ENCODE results near the gene HTRA2. TPM values are rescaled to one million over a fixed set of nuclear protein-coding genes. Genes with fewer than 3 reads are reported as not detected.

HTRA2 gene
- total RNA-seq, 1 donor from 2014 or later, result 24.2 TPM

DNA sequence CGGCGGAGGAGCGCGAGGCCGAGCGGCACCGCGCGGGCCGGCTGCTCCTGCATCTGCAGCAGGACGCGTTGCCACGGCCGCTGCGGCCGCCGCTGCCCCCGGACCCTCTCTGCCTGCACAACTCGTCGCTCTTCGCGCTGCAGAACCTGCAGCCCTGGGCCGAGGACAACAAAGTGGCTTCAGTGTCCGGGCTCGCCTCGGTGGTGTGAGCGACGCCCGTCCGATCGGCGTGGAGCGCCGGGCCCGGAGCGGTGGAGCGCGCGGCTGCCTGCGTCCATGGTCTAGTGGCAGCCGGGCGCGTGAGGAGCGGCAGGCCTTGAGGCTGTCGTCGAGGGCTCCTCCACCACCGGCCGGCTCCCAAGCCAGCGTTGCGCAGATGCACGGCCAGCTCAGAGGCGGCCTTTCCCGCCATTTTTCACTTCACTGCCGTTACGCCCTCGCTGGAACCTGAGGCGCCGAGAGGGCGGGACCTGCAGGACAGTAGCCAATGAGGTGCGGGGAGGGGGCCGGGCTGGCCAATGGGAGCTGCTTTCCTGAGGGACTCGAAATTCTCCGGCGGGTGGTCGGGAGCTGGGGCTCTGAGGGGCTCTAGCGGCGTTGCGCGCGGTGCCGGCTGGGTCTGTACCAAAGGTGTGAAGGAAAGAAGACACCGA is 13.6 kb upstream of the HTRA2 start:
- peaks cover 76% of the 10 kb centered on the region for H3K27me3 Mint-ChIP-seq (ENCODE audit: low read depth)
- TF ChIP-seq CTCF (IDR thresholded peaks at IDR 0.05), result no peak
- no peaks in the 10 kb centered on the region for H3K9me3 Mint-ChIP-seq (ENCODE audit: low read depth)
- H3K4me3 Mint-ChIP-seq (ENCODE audit: unreplicated experiment), result peak overlapping the region; percentile 52
- H3K36me3 Mint-ChIP-seq (ENCODE audit: low read depth), result no peaks in the 10 kb centered on the region
- H3K4me1 Mint-ChIP-seq (ENCODE audit: low read depth), result peaks cover 7% of the 10 kb centered on the region
- peak; percentile 91 for DNase-seq (ENCODE audit: low spot score)
- no peak overlapping the region for H3K27ac Mint-ChIP-seq (ENCODE audit: unreplicated experiment)

DNA sequence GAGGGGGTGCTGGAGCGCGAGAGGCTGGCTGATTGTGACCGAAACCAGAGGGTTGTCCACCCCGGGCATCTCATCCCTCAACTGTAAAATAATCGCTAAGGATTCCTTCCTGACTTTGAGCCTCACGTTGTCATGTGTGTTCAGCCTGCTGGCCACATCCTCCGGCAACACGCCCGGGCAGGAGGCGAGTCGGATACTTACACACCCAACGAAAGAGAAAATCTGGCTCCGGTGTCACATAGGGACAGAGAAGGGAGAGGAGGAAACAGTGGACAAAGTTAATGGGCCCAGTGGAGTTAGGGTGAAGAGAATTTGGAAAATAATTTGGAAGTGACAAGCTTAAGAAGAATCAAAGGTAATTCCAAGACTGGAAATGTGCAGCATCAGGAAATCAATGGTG is 13.1 kb upstream of the HTRA2 start:
- Mint-ChIP-seq H3K27ac (ENCODE audit: unreplicated experiment) (no peak overlapping the region), H3K4me1 (ENCODE audit: low read depth) (peaks cover 7% of the 10 kb centered on the region), H3K36me3 (ENCODE audit: low read depth) (no peaks in the 10 kb centered on the region), H3K4me3 (ENCODE audit: unreplicated experiment) (no peak overlapping the region), H3K9me3 (ENCODE audit: low read depth) (no peaks in the 10 kb centered on the region), H3K27me3 (ENCODE audit: low read depth) (peaks cover 73% of the 10 kb centered on the region)
- no peak for DNase-seq (ENCODE audit: low spot score)
- TF ChIP-seq CTCF (IDR thresholded peaks at IDR 0.05), result no peak

- Mint-ChIP-seq H3K36me3 (ENCODE audit: low read depth) (peaks cover 15% of the 10 kb centered on the region), H3K27ac (ENCODE audit: unreplicated experiment) (no peak overlapping the region), H3K4me1 (ENCODE audit: low read depth) (peaks cover 3% of the 10 kb centered on the region), H3K4me3 (ENCODE audit: unreplicated experiment) (no peak overlapping the region), H3K9me3 (ENCODE audit: low read depth) (no peaks in the 10 kb centered on the region), H3K27me3 (ENCODE audit: low read depth) (peaks cover 44% of the 10 kb centered on the region)
- TF ChIP-seq CTCF (IDR thresholded peaks at IDR 0.05), result no peak
- peak; percentile 24 for DNase-seq (ENCODE audit: low spot score)
Observed at GRCh38 chr2:74522516-74522915, 7.2 kb upstream of the HTRA2 start.

GRCh38 chr2:74524005-74524404 is 5.7 kb upstream of the HTRA2 start:
- Mint-ChIP-seq H3K27ac (ENCODE audit: unreplicated experiment) (no peak overlapping the region), H3K4me1 (ENCODE audit: low read depth) (peaks cover 18% of the 10 kb centered on the region), H3K36me3 (ENCODE audit: low read depth) (peaks cover 18% of the 10 kb centered on the region), H3K4me3 (ENCODE audit: unreplicated experiment) (no peak overlapping the region), H3K27me3 (ENCODE audit: low read depth) (peaks cover 30% of the 10 kb centered on the region), H3K9me3 (ENCODE audit: low read depth) (no peaks in the 10 kb centered on the region)
- peak; percentile 73 for DNase-seq (ENCODE audit: low spot score)
- no peak for TF ChIP-seq CTCF (IDR thresholded peaks at IDR 0.05)

DNA sequence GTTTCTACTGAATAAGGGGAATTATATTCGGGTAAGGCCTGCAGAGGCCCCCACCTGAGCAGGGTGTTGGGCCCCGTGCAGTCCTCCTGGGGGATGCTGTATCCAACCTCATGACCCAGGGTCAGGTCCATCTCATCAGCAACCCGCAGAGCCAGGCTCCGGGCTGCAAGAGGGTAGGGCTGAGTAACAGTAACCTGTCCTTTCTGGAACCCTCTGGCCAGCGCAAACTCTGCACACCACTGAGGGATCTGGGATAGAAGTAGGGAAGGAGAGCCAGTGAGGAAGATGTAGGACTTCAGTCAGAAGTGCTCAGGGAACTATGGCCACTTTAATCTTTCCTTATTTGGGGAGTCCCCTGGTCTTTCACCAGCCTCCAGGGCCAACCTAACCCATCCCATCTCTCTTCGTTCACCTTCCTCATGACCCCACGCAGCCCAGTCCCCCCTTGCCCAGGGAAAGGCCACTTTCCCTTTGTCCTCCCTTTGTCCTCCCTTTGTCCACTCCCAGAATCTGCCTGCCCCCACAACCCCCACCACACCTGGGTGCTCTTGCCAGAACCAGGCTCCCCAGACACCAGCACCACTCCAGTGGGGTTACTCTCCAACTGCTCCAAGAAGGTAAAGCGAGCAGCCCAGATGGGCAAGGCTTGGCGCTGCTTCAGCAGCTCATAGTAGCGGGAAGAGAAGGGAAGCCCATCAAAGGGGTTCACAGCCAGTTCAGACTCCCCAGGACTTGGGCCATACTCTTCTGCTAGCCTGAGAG is 4.6 kb upstream of the HTRA2 start:
- Mint-ChIP-seq H3K9me3 (ENCODE audit: low read depth) (no peaks in the 10 kb centered on the region), H3K27me3 (ENCODE audit: low read depth) (peaks cover 19% of the 10 kb centered on the region), H3K4me1 (ENCODE audit: low read depth) (peaks cover 19% of the 10 kb centered on the region), H3K36me3 (ENCODE audit: low read depth) (peaks cover 19% of the 10 kb centered on the region), H3K27ac (ENCODE audit: unreplicated experiment) (no peak overlapping the region), H3K4me3 (ENCODE audit: unreplicated experiment) (no peak overlapping the region)
- peak; percentile 72 for DNase-seq (ENCODE audit: low spot score)
- TF ChIP-seq CTCF (IDR thresholded peaks at IDR 0.05), result no peak
